ENCODE results near the gene HORMAD1.
"Not testable (repeated sequence)": the region's sequence is repeated elsewhere in the genome, so short reads cannot be mapped to it uniquely, and the experiment has no call there.

Gene HORMAD1

DNA sequence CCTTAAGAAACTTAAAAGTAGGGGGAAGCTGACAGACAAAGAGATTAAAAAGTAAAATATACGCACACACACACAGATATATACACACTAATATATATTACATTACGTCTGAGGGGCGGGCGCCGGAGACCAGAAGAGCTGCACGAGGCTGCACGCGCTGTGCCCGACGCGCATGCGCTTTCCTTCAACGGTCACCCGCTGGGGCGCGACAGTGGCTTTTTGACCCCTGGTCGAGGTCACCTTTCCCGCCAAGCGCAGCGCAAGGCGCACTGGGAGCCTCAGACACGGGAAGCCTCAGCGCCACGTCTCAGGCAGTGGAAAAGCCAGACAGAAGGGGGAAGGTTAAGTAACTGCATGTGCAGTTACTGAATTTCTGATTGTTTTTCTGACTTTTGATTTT is at the start of gene HORMAD1:
Gene HORMAD1, minus strand, starts transcription at position 193 of the 400 bp plus-strand sequence. CDS start 1,390 bp downstream, outside the sequence.
- Histone ChIP-seq H3K4me3 (ENCODE audit: low read length) (no peak within 1 kb of the TSS), H3K36me3 (ENCODE audit: insufficient read depth, low read depth, low read length) (no peaks in the 10 kb centered on the region), H3K9me3 (ENCODE audit: insufficient read depth, low read depth, low read length) (no peaks in the 10 kb centered on the region), H3K4me1 (ENCODE audit: insufficient read depth, low read length) (no peaks in the 10 kb centered on the region), H3K9ac (ENCODE audit: low read depth, low read length) (no peak within 1 kb of the TSS), H3K27me3 (ENCODE audit: insufficient read depth, low read length) (no peaks in the 10 kb centered on the region), H3K27ac (ENCODE audit: low read length) (no peak within 1 kb of the TSS)

- not testable (repeated sequence) for H3K9ac ChIP-seq (ENCODE audit: low read depth, low read length); H3K27me3 ChIP-seq (ENCODE audit: insufficient read depth, low read length); H3K27ac ChIP-seq (ENCODE audit: low read length); H3K36me3 ChIP-seq (ENCODE audit: insufficient read depth, low read depth, low read length); H3K4me1 ChIP-seq (ENCODE audit: insufficient read depth, low read length); H3K9me3 ChIP-seq (ENCODE audit: insufficient read depth, low read depth, low read length); H3K4me3 ChIP-seq (ENCODE audit: low read length)
These were observed 47.0 kb upstream of the HORMAD1 start for GRCh38 chr1:150767704-150768103.

- not testable (repeated sequence) for H3K4me3 ChIP-seq (ENCODE audit: low read length); H3K36me3 ChIP-seq (ENCODE audit: insufficient read depth, low read depth, low read length); H3K4me1 ChIP-seq (ENCODE audit: insufficient read depth, low read length); H3K9me3 ChIP-seq (ENCODE audit: insufficient read depth, low read depth, low read length); H3K9ac ChIP-seq (ENCODE audit: low read depth, low read length); H3K27me3 ChIP-seq (ENCODE audit: insufficient read depth, low read length); H3K27ac ChIP-seq (ENCODE audit: low read length)
These were observed 45.2 kb upstream of the HORMAD1 start for GRCh38 chr1:150765977-150766301.

GRCh38 chr1:150765296-150765976 is 44.7 kb upstream of the HORMAD1 start, which contains the start of gene CTSS:
Gene CTSS, minus strand, starts transcription at chr1:150765778. Its CDS starts 1,015 bp downstream, at chr1:150764763.
- Histone ChIP-seq H3K27ac (ENCODE audit: low read length) (no peak within 1 kb of the TSS), H3K9me3 (ENCODE audit: insufficient read depth, low read depth, low read length) (0 out of 2 replicates have a peak, but pooled peaks cover under 1% of the 10 kb centered on the region), H3K4me1 (ENCODE audit: insufficient read depth, low read length) (no peaks in the 10 kb centered on the region), H3K9ac (ENCODE audit: low read depth, low read length) (no peak within 1 kb of the TSS), H3K27me3 (ENCODE audit: insufficient read depth, low read length) (no peaks in the 10 kb centered on the region), H3K4me3 (ENCODE audit: low read length) (no peak within 1 kb of the TSS), H3K36me3 (ENCODE audit: insufficient read depth, low read depth, low read length) (no peaks in the 10 kb centered on the region)

- Histone ChIP-seq H3K36me3 (ENCODE audit: insufficient read depth, low read depth, low read length) (no peaks in the 10 kb centered on the region), H3K4me1 (ENCODE audit: insufficient read depth, low read length) (no peaks in the 10 kb centered on the region), H3K9ac (ENCODE audit: low read depth, low read length) (no peak overlapping the region), H3K4me3 (ENCODE audit: low read length) (no peak overlapping the region), H3K27ac (ENCODE audit: low read length) (no peak overlapping the region), H3K27me3 (ENCODE audit: insufficient read depth, low read length) (no peaks in the 10 kb centered on the region), H3K9me3 (ENCODE audit: insufficient read depth, low read depth, low read length) (peaks cover 3% of the 10 kb centered on the region; the same call in 1 of the 2 replicates)
These were observed 44.0 kb upstream of the HORMAD1 start for GRCh38 chr1:150764617-150765101.

- Histone ChIP-seq H3K4me1 (ENCODE audit: insufficient read depth, low read length) (no peaks in the 10 kb centered on the region), H3K9me3 (ENCODE audit: insufficient read depth, low read depth, low read length) (peaks cover 3% of the 10 kb centered on the region; the same call in 1 of the 2 replicates), H3K9ac (ENCODE audit: low read depth, low read length) (no peak overlapping the region), H3K27me3 (ENCODE audit: insufficient read depth, low read length) (no peaks in the 10 kb centered on the region), H3K36me3 (ENCODE audit: insufficient read depth, low read depth, low read length) (no peaks in the 10 kb centered on the region), H3K4me3 (ENCODE audit: low read length) (no peak overlapping the region), H3K27ac (ENCODE audit: low read length) (no peak overlapping the region)
These were observed 42.3 kb upstream of the HORMAD1 start for GRCh38 chr1:150763018-150763417.

DNA sequence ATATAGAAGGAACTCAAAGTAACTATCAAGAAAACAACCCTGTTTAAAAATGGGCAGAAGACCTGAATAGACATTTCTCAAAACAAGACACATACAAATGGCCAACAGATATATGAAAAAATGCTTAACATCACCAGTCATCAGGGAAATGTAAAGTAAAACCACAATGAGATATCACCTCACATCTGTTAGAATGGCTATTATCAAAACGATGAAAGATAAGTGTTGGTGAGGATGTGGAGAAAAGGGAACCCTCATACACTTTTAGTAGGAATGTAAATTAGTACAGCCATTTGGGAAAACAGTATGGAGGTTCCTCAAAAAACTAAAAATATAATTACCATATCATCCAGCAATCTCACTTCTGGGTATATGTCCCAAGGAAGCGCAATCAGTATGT is 41.9 kb upstream of the HORMAD1 start:
- H3K27ac ChIP-seq (ENCODE audit: low read length), result no peak overlapping the region
- no peak overlapping the region for H3K4me3 ChIP-seq (ENCODE audit: low read length)
- no peak overlapping the region for H3K9ac ChIP-seq (ENCODE audit: low read depth, low read length)
- H3K27me3 ChIP-seq (ENCODE audit: insufficient read depth, low read length), result no peaks in the 10 kb centered on the region
- no peaks in the 10 kb centered on the region for H3K36me3 ChIP-seq (ENCODE audit: insufficient read depth, low read depth, low read length)
- H3K4me1 ChIP-seq (ENCODE audit: insufficient read depth, low read length), result no peaks in the 10 kb centered on the region
- H3K9me3 ChIP-seq (ENCODE audit: insufficient read depth, low read depth, low read length), result peaks cover 3% of the 10 kb centered on the region; the same call in 1 of the 2 replicates

- no peaks in the 10 kb centered on the region for H3K36me3 ChIP-seq (ENCODE audit: insufficient read depth, low read depth, low read length)
- H3K9me3 ChIP-seq (ENCODE audit: insufficient read depth, low read depth, low read length), result peaks cover 3% of the 10 kb centered on the region; the same call in 1 of the 2 replicates
- H3K9ac ChIP-seq (ENCODE audit: low read depth, low read length), result no peak overlapping the region
- no peak overlapping the region for H3K4me3 ChIP-seq (ENCODE audit: low read length)
- H3K27me3 ChIP-seq (ENCODE audit: insufficient read depth, low read length), result no peaks in the 10 kb centered on the region
- no peaks in the 10 kb centered on the region for H3K4me1 ChIP-seq (ENCODE audit: insufficient read depth, low read length)
- H3K27ac ChIP-seq (ENCODE audit: low read length), result no peak overlapping the region
These were observed 41.1 kb upstream of the HORMAD1 start for GRCh38 chr1:150761801-150762200.

DNA sequence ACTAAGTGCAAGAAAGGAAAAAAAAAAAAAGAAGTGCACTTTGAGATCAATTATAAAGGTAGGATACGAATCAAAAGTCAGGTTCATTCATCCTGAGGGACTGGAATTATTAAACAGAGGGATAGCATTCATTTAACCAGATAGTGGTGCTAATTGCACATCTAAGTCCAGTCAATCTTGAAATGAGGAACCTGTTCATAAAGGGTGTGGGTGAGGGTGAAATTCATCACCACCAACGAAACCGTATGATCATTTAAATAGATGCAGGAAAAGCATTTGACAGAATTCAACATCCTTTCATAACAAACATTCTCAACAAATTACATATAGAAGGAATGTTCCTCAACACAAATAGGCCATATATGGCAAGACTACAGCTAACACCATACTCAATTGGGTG is 39.3 kb upstream of the HORMAD1 start:
- H3K27ac ChIP-seq (ENCODE audit: low read length), result no peak overlapping the region
- H3K9me3 ChIP-seq (ENCODE audit: insufficient read depth, low read depth, low read length), result peaks cover 3% of the 10 kb centered on the region; the same call in 1 of the 2 replicates
- no peak overlapping the region for H3K9ac ChIP-seq (ENCODE audit: low read depth, low read length)
- H3K27me3 ChIP-seq (ENCODE audit: insufficient read depth, low read length), result no peaks in the 10 kb centered on the region
- H3K36me3 ChIP-seq (ENCODE audit: insufficient read depth, low read depth, low read length), result no peaks in the 10 kb centered on the region
- no peak overlapping the region for H3K4me3 ChIP-seq (ENCODE audit: low read length)
- no peaks in the 10 kb centered on the region for H3K4me1 ChIP-seq (ENCODE audit: insufficient read depth, low read length)

DNA sequence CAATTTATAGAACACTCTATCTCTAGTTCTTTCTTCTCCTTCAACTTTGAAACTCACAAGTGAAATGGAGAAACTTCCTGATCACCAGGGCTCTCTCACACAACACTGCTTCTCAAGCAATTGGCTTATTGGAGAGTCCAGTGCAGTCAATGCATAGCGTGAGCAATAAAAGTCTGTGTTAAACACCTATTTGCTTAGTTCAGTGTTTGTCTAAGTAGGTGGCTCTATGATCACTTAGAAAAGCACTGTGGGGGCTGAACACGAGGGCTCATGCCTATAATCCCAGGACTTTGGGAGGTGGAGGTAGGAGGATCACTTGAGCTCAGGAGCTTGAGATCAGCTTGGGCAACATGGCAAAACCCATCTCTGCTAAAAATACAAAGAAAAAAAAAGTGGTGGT is 32.7 kb upstream of the HORMAD1 start:
- no peak overlapping the region for H3K9ac ChIP-seq (ENCODE audit: low read depth, low read length)
- no peaks in the 10 kb centered on the region for H3K9me3 ChIP-seq (ENCODE audit: insufficient read depth, low read depth, low read length)
- H3K36me3 ChIP-seq (ENCODE audit: insufficient read depth, low read depth, low read length), result no peaks in the 10 kb centered on the region
- H3K4me1 ChIP-seq (ENCODE audit: insufficient read depth, low read length), result no peaks in the 10 kb centered on the region
- no peak overlapping the region for H3K4me3 ChIP-seq (ENCODE audit: low read length)
- no peak overlapping the region for H3K27ac ChIP-seq (ENCODE audit: low read length)
- H3K27me3 ChIP-seq (ENCODE audit: insufficient read depth, low read length), result no peaks in the 10 kb centered on the region

GRCh38 chr1:150751443-150751842 is 30.7 kb upstream of the HORMAD1 start:
- Histone ChIP-seq H3K27me3 (ENCODE audit: insufficient read depth, low read length) (no peaks in the 10 kb centered on the region), H3K36me3 (ENCODE audit: insufficient read depth, low read depth, low read length) (no peaks in the 10 kb centered on the region), H3K27ac (ENCODE audit: low read length) (no peak overlapping the region), H3K4me3 (ENCODE audit: low read length) (no peak overlapping the region), H3K9me3 (ENCODE audit: insufficient read depth, low read depth, low read length) (no peaks in the 10 kb centered on the region), H3K9ac (ENCODE audit: low read depth, low read length) (no peak overlapping the region), H3K4me1 (ENCODE audit: insufficient read depth, low read length) (no peaks in the 10 kb centered on the region)

DNA sequence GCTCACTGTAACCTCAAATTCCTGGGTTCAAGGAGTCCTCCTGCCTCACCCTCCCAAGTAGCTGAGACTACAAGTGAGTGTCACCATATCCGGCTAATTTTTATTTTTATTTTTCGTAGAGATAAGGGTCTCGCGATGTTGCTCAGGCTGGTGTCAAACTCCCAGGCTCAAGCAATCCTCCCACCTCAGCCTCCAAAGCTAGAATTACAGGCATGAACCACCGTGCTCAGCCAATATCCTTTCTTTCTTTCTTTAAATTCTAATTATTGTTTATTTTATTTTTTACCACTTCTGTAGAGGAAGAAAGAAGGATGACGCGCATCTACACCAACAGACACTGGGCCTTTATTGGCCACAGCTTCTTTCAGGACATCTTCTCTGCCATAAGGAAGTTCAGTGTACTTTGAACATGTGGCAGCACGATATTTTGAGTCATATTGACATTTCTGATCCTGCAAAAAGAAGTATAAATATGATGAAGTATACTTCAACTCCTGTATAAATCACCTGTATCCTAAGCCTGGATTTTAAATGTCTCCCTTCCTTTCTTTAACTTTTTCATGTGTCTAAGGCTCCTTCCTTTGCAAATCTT is 29.1 kb upstream of the HORMAD1 start:
- H3K4me3 ChIP-seq (ENCODE audit: low read length), result no peak overlapping the region
- no peaks in the 10 kb centered on the region for H3K9me3 ChIP-seq (ENCODE audit: insufficient read depth, low read depth, low read length)
- no peaks in the 10 kb centered on the region for H3K36me3 ChIP-seq (ENCODE audit: insufficient read depth, low read depth, low read length)
- H3K27me3 ChIP-seq (ENCODE audit: insufficient read depth, low read length), result no peaks in the 10 kb centered on the region
- H3K27ac ChIP-seq (ENCODE audit: low read length), result no peak overlapping the region
- no peak overlapping the region for H3K9ac ChIP-seq (ENCODE audit: low read depth, low read length)
- H3K4me1 ChIP-seq (ENCODE audit: insufficient read depth, low read length), result no peaks in the 10 kb centered on the region
